HepG2 (cell line): ENCODE measurements around the gene PPP1R18. TPM values are rescaled to one million over a fixed set of nuclear protein-coding genes. Genes with fewer than 3 reads are reported as not detected.

ENCODE experiments used
- DR1 ChIP-seq: sonication (generic); formaldehyde crosslinking; IDR thresholded peaks from 2 replicates; pipeline ENCODE4 v1.8.0; 2021; ENCODE audit warnings: mild to moderate bottlenecking, missing genetic modification reagents, inconsistent platforms
- ELF1 ChIP-seq: sonication (generic); formaldehyde crosslinking; IDR thresholded peaks from 2 replicates; pipeline ENCODE4 v1.4.0; 2020; ENCODE audit warnings: missing genetic modification reagents
- EP300 ChIP-seq, 3 experiments: sonication (generic) in 1 of 3; formaldehyde crosslinking in 1 of 3; IDR thresholded peaks; 2 replicates each; pipeline versions ENCODE4 v1.5.1 to v1.6.1; 2011 to 2020; ENCODE audit warnings: low read depth in 2 of 3, low read length in 2 of 3, borderline replicate concordance in 1 of 3, improper control_type of control experiment in 1 of 3, mild to moderate bottlenecking in 1 of 3, missing genetic modification reagents in 1 of 3, moderate library complexity in 1 of 3
- GRHL1 ChIP-seq: sonication (generic); formaldehyde crosslinking; conservative IDR thresholded peaks from 2 replicates; pipeline ENCODE4 v1.8.0; 2022; ENCODE audit warnings: missing genetic modification reagents
- MTF2 ChIP-seq: sonication (generic); formaldehyde crosslinking; IDR thresholded peaks from 2 replicates; pipeline ENCODE4 v1.5.0; 2020; ENCODE audit warnings: missing genetic modification reagents, borderline replicate concordance
- MYC ChIP-seq: sonication (generic); formaldehyde crosslinking; IDR thresholded peaks from 2 replicates; pipeline ENCODE4 v1.9.0; 2021; ENCODE audit warnings: missing genetic modification reagents, borderline replicate concordance
- POLR2AphosphoS2 ChIP-seq: IDR thresholded peaks from 2 replicates; pipeline ENCODE4 v1.6.1; 2011; ENCODE audit warnings: low read depth, low read length, improper control_type of control experiment
- REPIN1 ChIP-seq: sonication (generic); formaldehyde crosslinking; IDR thresholded peaks from 2 replicates; pipeline ENCODE4 v1.8.0; 2022; ENCODE audit warnings: missing genetic modification reagents, low read depth, mild to moderate bottlenecking, borderline replicate concordance
- SETDB1 ChIP-seq: sonication (generic); formaldehyde crosslinking; IDR thresholded peaks from 2 replicates; pipeline ENCODE4 v1.5.1; 2020; ENCODE audit warnings: missing genetic modification reagents, mild to moderate bottlenecking, borderline replicate concordance
- SNAPC5 ChIP-seq: sonication (generic); formaldehyde crosslinking; IDR thresholded peaks from 2 replicates; pipeline ENCODE4 v1.8.1; 2023; ENCODE audit warnings: mild to moderate bottlenecking, missing genetic modification reagents, borderline replicate concordance
- SRSF1 ChIP-seq: fragments of 200-400 bp; formaldehyde crosslinking; optimal IDR thresholded peaks from 2 replicates; pipeline ENCODE3; 2017; ENCODE audit warnings: mild to moderate bottlenecking, low read depth, low read length, moderate library complexity
- TOPORS ChIP-seq: sonication (generic); formaldehyde crosslinking; IDR thresholded peaks from 2 replicates; pipeline ENCODE4 v1.8.0; 2023; ENCODE audit warnings: mild to moderate bottlenecking, missing genetic modification reagents
- ZFP62 ChIP-seq: sonication (generic); formaldehyde crosslinking; IDR thresholded peaks from 2 replicates; pipeline ENCODE4 v1.4.0; 2020; ENCODE audit warnings: missing genetic modification reagents
- ZHX2 ChIP-seq, 2 experiments: sonication (generic) in 1 of 2; formaldehyde crosslinking in 1 of 2; IDR thresholded peaks; 2 replicates each; pipeline versions ENCODE4 v1.6.1 to v1.9.0; 2014 to 2022; ENCODE audit warnings: antibody characterized with exemption in 1 of 2, borderline replicate concordance in 1 of 2, inconsistent platforms in 1 of 2, low read depth in 1 of 2, missing genetic modification reagents in 1 of 2
- ZNF280B ChIP-seq: sonication (generic); formaldehyde crosslinking; IDR thresholded peaks from 2 replicates; pipeline ENCODE4 v1.5.0; 2020; ENCODE audit warnings: missing genetic modification reagents, mild to moderate bottlenecking, borderline replicate concordance
- ZNF550 ChIP-seq: sonication (generic); formaldehyde crosslinking; IDR thresholded peaks from 2 replicates; pipeline ENCODE4 v1.4.0; 2020; ENCODE audit warnings: mild to moderate bottlenecking, missing genetic modification reagents, borderline replicate concordance
- ZNF607 ChIP-seq: sonication (generic); formaldehyde crosslinking; IDR thresholded peaks from 2 replicates; pipeline ENCODE4 v1.5.1; 2020; ENCODE audit warnings: missing genetic modification reagents, mild to moderate bottlenecking, borderline replicate concordance
- polyA plus RNA-seq, 8 experiments: library from polyadenylated mRNA; depleted of rRNA in 3 of 8; stranded (reverse) in 7 of 8; unstranded in 1 of 8; fragments of >200 nt; fragmentation: Illumina TruSeq in 4 of 8; extraction: Trizol in 4 of 8; gene quantifications; 2 replicates each; pipeline versions ENCODE4 v1.2.1 to v1.2.3, GENCODE V29; 2011 to 2016; ENCODE audit warnings: low read depth in 4 of 8, missing spikeins in 1 of 8, mixed read lengths in 1 of 8; ENCODE audit not compliant: insufficient read depth in 1 of 8
- total RNA-seq, 5 experiments: library from RNA; depleted of rRNA; stranded (reverse); fragments of >200 nt; fragmentation: Illumina TruSeq; extraction: Trizol; gene quantifications; 2 replicates each; pipeline ENCODE4 v1.2.3, GENCODE V29; 2016; ENCODE audit warnings: low read depth in 1 of 5

PPP1R18 gene
- total and polyA plus RNA-seq, 2 of the 13 experiments (the other 11 are each of a cell fraction or from before 2014, with no cell fraction given), result 4.9 to 9.2 TPM

- no peak for TF ChIP-seq MTF2 (CRISPR knock-in tag)
- peak; percentile 34; the same call in 1 of the 2 replicates for TF ChIP-seq REPIN1 (CRISPR knock-in tag)
- TF ChIP-seq GRHL1 (CRISPR knock-in tag), result no peak
- TF ChIP-seq ZNF607 (CRISPR knock-in tag), result no peak
- no peak for TF ChIP-seq ZNF550
- no peak for TF ChIP-seq POLR2AphosphoS2
- no peak for TF ChIP-seq SETDB1 (CRISPR knock-in tag)
- TF ChIP-seq MYC (CRISPR knock-in tag), result peak; percentile 38; the same call in 1 of the 2 replicates
- no peak for TF ChIP-seq EP300 (IDR thresholded peaks at IDR 0.05; ENCODE audit: low read depth in 2 of 2, low read length in 2 of 2)
- TF ChIP-seq EP300 (CRISPR knock-in tag; IDR thresholded peaks at IDR 0.05; ENCODE audit: borderline replicate concordance), result no peak
- TF ChIP-seq ZHX2 (IDR thresholded peaks at IDR 0.05; ENCODE audit: low read depth), result peak; percentile 46; the same call in 1 of the 2 replicates
- no peak for TF ChIP-seq ZHX2 (CRISPR knock-in tag; IDR thresholded peaks at IDR 0.05; ENCODE audit: borderline replicate concordance)
- TF ChIP-seq SRSF1, result no peak
- no peak for TF ChIP-seq DR1 (CRISPR knock-in tag)
- TF ChIP-seq ELF1 (CRISPR knock-in tag), result 0 out of 2 replicates have a peak, but pooled peaks have one; percentile 10
- TF ChIP-seq SNAPC5 (CRISPR knock-in tag), result no peak
- TF ChIP-seq ZFP62, result no peak
- TF ChIP-seq ZNF280B, result peak; percentile 52; the same call in 1 of the 2 replicates
- TF ChIP-seq TOPORS (CRISPR knock-in tag), result no peak
Measured at GRCh38 chr6:30730601-30731435, 44.4 kb upstream of the PPP1R18 start (continued).
